Mucosa of descending colon (tissue), 3 donors: ENCODE measurements around the gene MAP3K2. TPM values are rescaled to one million over a fixed set of nuclear protein-coding genes. Genes with fewer than 3 reads are reported as not detected.

Source experiments
- ATAC-seq: fragments of 200-7000 bp; cut with Tn5 transposase; one replicate; pipeline ENCODE4 v1.9.1; 2020; ENCODE audit warnings: mild to moderate bottlenecking, moderate library complexity
- DNase-seq, 3 donors: peaks; one replicate each; pipeline ENCODE4 v3.0.0-alpha.2; 2020
- H3K36me3 ChIP-seq: fragments of 200-600 bp; one replicate; pipeline ENCODE4 v1.8.0; 2021; ENCODE audit warnings: low read depth, mild to moderate bottlenecking
- H3K4me1 ChIP-seq: fragments of 200-600 bp; one replicate; pipeline ENCODE4 v1.8.0; 2021; ENCODE audit warnings: low read depth, mild to moderate bottlenecking
- H3K4me3 ChIP-seq: fragments of 200-600 bp; one replicate; pipeline ENCODE4 v1.8.0; 2021; ENCODE audit warnings: mild to moderate bottlenecking
- H3K9me3 ChIP-seq: fragments of 200-600 bp; one replicate; pipeline ENCODE4 v1.8.0; 2021; ENCODE audit warnings: mild to moderate bottlenecking
- CTCF ChIP-seq: fragments of 200-600 bp; IDR thresholded peaks from one replicate; pipeline ENCODE4 v1.8.0; 2022; ENCODE audit warnings: antibody characterized with exemption, mild to moderate bottlenecking
- intact Hi-C, 2 donors: fragments of 100-400 bp; cut with DNase I in 1 of 2; cut with micrococcal nuclease in 1 of 2; formaldehyde crosslinking; loops; one replicate each; pipeline versions ENCODE4 v1.11.0 to v1.11.1; 2022; cut with DNase I, micrococcal nuclease
- total RNA-seq, 3 donors: library from RNA; stranded (reverse); fragmentation: NEBNext Ultra II Directional in 2 of 3; extraction: Animal tissue kit (Norgen Biotek cat#: 25700) in 2 of 3; gene quantifications; one replicate each; pipeline versions ENCODE4 v1.2.1 to v1.2.4, GENCODE V29; 2021 to 2023
- donor health status: DM: no; HTN: no; CAD: no; lungs with moderate emphysema.
- donor health status: DM: no; HTN: no; CAD: no.
- donor health status: DM: no; HTN: yes; CAD: no.

MAP3K2 gene
- total RNA-seq, 3 donors from 2014 or later, result 71.8 to 80.6 (median 77.1) TPM

DNA sequence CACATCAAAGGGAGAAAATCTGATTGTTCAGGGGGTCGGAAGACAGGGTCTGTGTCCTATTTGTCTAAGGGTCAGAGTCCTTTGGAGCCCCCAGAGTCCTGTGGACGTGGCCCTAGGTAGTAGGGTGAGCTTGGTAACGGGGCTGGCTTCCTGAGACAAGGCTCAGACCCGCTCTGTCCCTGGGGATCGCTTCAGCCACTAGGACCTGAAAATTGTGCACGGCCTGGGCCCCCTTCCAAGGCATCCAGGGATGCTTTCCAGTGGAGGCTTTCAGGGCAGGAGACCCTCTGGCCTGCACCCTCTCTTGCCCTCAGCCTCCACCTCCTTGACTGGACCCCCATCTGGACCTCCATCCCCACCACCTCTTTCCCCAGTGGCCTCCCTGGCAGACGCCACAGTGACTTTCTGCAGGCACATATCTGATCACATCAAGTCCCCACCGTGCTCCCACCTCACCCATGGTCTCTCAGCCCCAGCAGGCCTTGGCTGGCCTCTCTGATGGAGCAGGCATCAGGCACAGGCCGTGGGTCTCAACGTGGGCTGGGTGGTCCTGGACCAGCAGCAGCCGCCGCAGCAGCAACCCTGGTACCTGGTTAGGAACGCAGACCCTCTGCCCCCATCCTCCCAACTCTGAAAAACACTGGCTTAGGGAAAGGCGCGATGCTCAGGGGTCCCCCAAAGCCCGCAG lies 34.2 kb upstream of the MAP3K2 start:
- H3K9me3 ChIP-seq, result no peaks in the 10 kb centered on the region
- no peak for DNase-seq
- H3K4me3 ChIP-seq, result no peak overlapping the region
- no peaks in the 10 kb centered on the region for H3K36me3 ChIP-seq
- H3K4me1 ChIP-seq, result peaks cover 4% of the 10 kb centered on the region
- no peak for ATAC-seq
- no peak for TF ChIP-seq CTCF
- intact Hi-C loops, result no loop called here

DNA sequence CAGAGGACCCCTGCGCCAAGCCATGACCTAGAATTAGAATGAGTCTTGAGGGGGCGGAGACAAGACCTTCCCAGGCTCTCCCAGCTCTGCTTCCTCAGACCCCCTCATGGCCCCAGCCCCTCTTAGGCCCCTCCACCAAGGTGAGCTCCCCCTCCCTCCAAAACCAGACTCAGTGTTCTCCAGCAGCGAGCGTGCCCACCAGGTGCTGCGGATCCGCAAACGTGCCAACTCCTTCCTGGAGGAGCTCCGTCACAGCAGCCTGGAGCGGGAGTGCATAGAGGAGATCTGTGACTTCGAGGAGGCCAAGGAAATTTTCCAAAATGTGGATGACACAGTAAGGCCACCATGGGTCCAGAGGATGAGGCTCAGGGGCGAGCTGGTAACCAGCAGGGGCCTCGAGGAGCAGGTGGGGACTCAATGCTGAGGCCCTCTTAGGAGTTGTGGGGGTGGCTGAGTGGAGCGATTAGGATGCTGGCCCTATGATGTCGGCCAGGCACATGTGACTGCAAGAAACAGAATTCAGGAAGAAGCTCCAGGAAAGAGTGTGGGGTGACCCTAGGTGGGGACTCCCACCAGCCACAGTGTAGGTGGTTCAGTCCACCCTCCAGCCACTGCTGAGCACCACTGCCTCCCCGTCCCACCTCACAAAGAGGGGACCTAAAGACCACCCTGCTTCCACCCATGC lies 33.5 kb upstream of the MAP3K2 start:
- TF ChIP-seq CTCF, result no peak
- Histone ChIP-seq H3K36me3 (no peaks in the 10 kb centered on the region), H3K9me3 (no peaks in the 10 kb centered on the region), H3K4me1 (peaks cover 4% of the 10 kb centered on the region), H3K4me3 (no peak overlapping the region)
- DNase-seq (no peak), ATAC-seq (no peak)
- intact Hi-C loops, result no loop called here

DNA sequence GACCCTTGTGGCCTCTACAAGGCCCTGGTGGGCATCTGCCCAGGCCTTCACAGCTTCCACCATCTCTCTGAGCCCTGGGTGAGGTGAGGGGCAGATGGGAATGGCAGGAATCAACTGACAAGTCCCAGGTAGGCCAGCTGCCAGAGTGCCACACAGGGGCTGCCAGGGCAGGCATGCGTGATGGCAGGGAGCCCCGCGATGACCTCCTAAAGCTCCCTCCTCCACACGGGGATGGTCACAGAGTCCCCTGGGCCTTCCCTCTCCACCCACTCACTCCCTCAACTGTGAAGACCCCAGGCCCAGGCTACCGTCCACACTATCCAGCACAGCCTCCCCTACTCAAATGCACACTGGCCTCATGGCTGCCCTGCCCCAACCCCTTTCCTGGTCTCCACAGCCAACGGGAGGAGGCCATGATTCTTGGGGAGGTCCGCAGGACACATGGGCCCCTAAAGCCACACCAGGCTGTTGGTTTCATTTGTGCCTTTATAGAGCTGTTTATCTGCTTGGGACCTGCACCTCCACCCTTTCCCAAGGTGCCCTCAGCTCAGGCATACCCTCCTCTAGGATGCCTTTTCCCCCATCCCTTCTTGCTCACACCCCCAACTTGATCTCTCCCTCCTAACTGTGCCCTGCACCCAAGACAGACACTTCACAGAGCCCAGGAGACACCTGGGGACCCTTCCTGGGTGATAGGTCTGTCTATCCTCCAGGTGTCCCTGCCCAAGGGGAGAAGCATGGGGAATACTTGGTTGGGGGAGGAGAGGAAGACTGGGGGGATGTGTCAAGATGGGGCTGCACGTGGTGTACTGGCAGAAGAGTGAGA lies 32.5 kb upstream of the MAP3K2 start:
- Histone ChIP-seq H3K4me3 (no peak overlapping the region), H3K4me1 (peaks cover 10% of the 10 kb centered on the region), H3K9me3 (no peaks in the 10 kb centered on the region), H3K36me3 (no peaks in the 10 kb centered on the region)
- DNase-seq (no peak), ATAC-seq (no peak)
- TF ChIP-seq CTCF, result no peak
- intact Hi-C loops, result no loop called here

GRCh38 chr2:127419448-127420038 lies 31.8 kb upstream of the MAP3K2 start:
- no peak overlapping the region for H3K4me3 ChIP-seq
- no peak for ATAC-seq
- H3K4me1 ChIP-seq, result peaks cover 10% of the 10 kb centered on the region
- no peak for DNase-seq
- intact Hi-C loops, result no loop called here
- H3K9me3 ChIP-seq, result no peaks in the 10 kb centered on the region
- TF ChIP-seq CTCF, result no peak
- no peaks in the 10 kb centered on the region for H3K36me3 ChIP-seq

DNA sequence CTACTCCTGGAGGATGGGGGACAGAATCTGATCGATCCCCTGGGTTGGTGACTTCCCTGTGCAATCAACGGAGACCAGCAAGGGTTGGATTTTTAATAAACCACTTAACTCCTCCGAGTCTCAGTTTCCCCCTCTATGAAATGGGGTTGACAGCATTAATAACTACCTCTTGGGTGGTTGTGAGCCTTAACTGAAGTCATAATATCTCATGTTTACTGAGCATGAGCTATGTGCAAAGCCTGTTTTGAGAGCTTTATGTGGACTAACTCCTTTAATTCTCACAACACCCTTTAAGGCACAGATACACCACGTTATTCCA lies 31.3 kb upstream of the MAP3K2 start:
- Histone ChIP-seq H3K4me3 (no peak overlapping the region), H3K36me3 (no peaks in the 10 kb centered on the region), H3K9me3 (no peaks in the 10 kb centered on the region), H3K4me1 (peaks cover 10% of the 10 kb centered on the region)
- TF ChIP-seq CTCF, result no peak
- ATAC-seq, result no peak
- DNase-seq, result no peak
- intact Hi-C loops, result no loop called here
